ENCODE data around the gene MAVS.

DNA sequence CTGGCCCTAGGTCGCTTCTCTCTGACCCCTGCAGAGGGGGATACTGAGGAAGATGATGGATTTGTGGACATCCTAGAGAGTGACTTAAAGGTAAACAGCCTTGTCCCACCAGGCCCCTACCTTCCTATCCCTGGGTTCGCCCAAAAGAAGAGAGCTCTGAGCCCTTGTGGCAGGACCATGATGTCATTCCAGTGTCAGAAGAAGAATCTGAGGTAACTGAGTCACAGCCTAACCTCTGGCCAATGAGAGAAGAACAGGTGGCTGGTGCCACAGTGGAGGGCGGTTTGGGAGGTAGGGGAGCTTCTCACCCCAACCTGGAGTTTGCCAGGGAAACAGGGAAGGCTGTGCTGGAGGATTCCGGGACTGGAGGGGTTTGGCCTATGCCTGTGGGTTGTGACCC is 45.3 kb upstream of the MAVS start:
- TF ChIP-seq POLR2AphosphoS5 (IDR thresholded peaks at IDR 0.05; ENCODE audit: low read depth, low read length) (no peak), EZH2phosphoT487 (IDR thresholded peaks at IDR 0.05; ENCODE audit: borderline replicate concordance, low read depth) (no peak)

Data from SK-N-SH (cell line).